Adrenal gland (tissue), 12 donors: ENCODE measurements around the gene TUBGCP2. TPM values are rescaled to one million over a fixed set of nuclear protein-coding genes. Genes with fewer than 3 reads are reported as not detected.

ENCODE experiments used
- DNase-seq, 7 donors: peaks; one replicate each; pipeline ENCODE4 v3.0.0-alpha.2; 2019 to 2020
- H3K27ac ChIP-seq, 5 donors: fragments of 200-600 bp; sonication (generic) in 4 of 5; 1 replicate in 3 of 5; 2 replicates in 2 of 5; pipeline versions ENCODE4 v1.5.1 to v1.8.0; 2016 to 2020; ENCODE audit warnings: mild to moderate bottlenecking in 1 of 5
- H3K27me3 ChIP-seq: fragments of 200-600 bp; 2 replicates; pipeline ENCODE4 v1.8.0; 2021
- H3K36me3 ChIP-seq, 2 donors: fragments of 200-600 bp; replicated peaks in 1 of 2; 1 replicate in 1 of 2; 2 replicates in 1 of 2; pipeline versions ENCODE4 v1.5.1 to v1.8.0; 2018 to 2022
- H3K4me1 ChIP-seq, 2 donors: fragments of 200-600 bp; replicated peaks in 1 of 2; 1 replicate in 1 of 2; 2 replicates in 1 of 2; pipeline versions ENCODE4 v1.5.1 to v1.8.0; 2018 to 2021
- H3K4me3 ChIP-seq, 4 donors: fragments of 200-600 bp; sonication (generic) in 3 of 4; one replicate each; pipeline ENCODE4 v1.5.1; 2016 to 2018
- H3K9me3 ChIP-seq, 3 donors: fragments of 200-600 bp; sonication (generic) in 1 of 3; replicated peaks in 1 of 3; 1 replicate in 2 of 3; 2 replicates in 1 of 3; pipeline versions ENCODE4 v1.5.1 to v1.8.0; 2016 to 2021
- CTCF ChIP-seq, 6 experiments: fragments of 450-650 bp in 4 of 6; fragments of 200-600 bp in 2 of 6; sonication (generic) in 1 of 6; IDR thresholded peaks; 1 replicate in 5 of 6; 2 replicates in 1 of 6; pipeline versions ENCODE4 v1.5.1 to v1.8.0; 2016 to 2021; ENCODE audit warnings: antibody characterized with exemption in 6 of 6, mild to moderate bottlenecking in 2 of 6, moderate library complexity in 1 of 6
- POLR2A ChIP-seq, 2 donors: fragments of 450-650 bp; IDR thresholded peaks; one replicate each; pipeline ENCODE4 v1.6.1; 2017; ENCODE audit warnings: antibody characterized with exemption in 2 of 2, mild to moderate bottlenecking in 2 of 2, moderate library complexity in 1 of 2
- WGBS, 4 donors: extraction: QIAGEN DNeasy Blood & Tissue Kit in 2 of 4; methylation state at CpG; one replicate each; pipeline versions ENCODE4 v1.1.5 to v1.1.7; 2013 to 2017; 5-methylcytosine and 5-hydroxymethylcytosine counted together
- intact Hi-C, 2 donors: fragments of 100-400 bp; cut with DNase I; formaldehyde crosslinking; loops; one replicate each; pipeline versions ENCODE4 v1.14.1 to v1.15.0; 2022 to 2023
- polyA plus RNA-seq, 3 donors: library from polyadenylated mRNA; stranded (reverse); fragments of 200-250 nt in 2 of 3; fragments of 350-450 nt in 1 of 3; fragmentation: Illumina TruSeq in 1 of 3; extraction: RNeasy Lipid Tissue Mini Kit (QIAGEN cat#74804) in 1 of 3; gene quantifications; one replicate each; pipeline ENCODE4 v1.2.3, GENCODE V29; 2013 to 2014
- total RNA-seq, 9 donors: library from RNA; depleted of rRNA in 4 of 9; stranded (reverse); fragments of >200 nt in 4 of 9; fragments of 120-200 nt in 1 of 9; fragmentation: NEBNext Ultra II Directional in 1 of 9; extraction: Animal tissue kit (Norgen Biotek cat#: 25700) in 1 of 9; gene quantifications; one replicate each; pipeline versions ENCODE4 v1.1.0 to v1.2.4, GENCODE V29; 2013 to 2023
- donor health status: healthy with polysubstance abuse.
- donor health status: Bipolar disorder and iron deficiency.
- donor health status: DM: yes; HTN: yes; CAD: no.
- donor health status: DM: no; HTN: no; CAD: no.
- donor health status: DM: no; HTN: no; CAD: no.
- donor health status: DM: yes; HTN: yes; CAD: no.

TUBGCP2 gene
- total and polyA plus RNA-seq, 12 donors, result 30.9 to 234 (median 62.0) TPM

GRCh38 chr10:133318494-133319127 is 9.9 kb upstream of the TUBGCP2 start:
- DNase-seq, result peak; percentile 55 to 83 (median 71)
- intact Hi-C loops, result loop anchor here in 1 of 2 donors (10.0 kb wide), 1 partner anchor 174 kb away; no protein-coding TSS in a partner anchor
- Histone ChIP-seq H3K4me3 (peak overlapping the region in 1 of 4 donors; percentile 42), H3K4me1 (no peaks in the 10 kb centered on the region), H3K9me3 (no peaks in the 10 kb centered on the region), H3K27ac (peak overlapping the region in 2 of 5 donors; percentile 41 to 49), H3K27me3 (no peaks in the 10 kb centered on the region), H3K36me3 (no peaks in the 10 kb centered on the region)
- WGBS, 4 donors, result 8 to 74% (median 13%) methylated on average over 5 to 51 of the region's 51 CpGs
- TF ChIP-seq CTCF (IDR thresholded peaks at IDR 0.05) (peak; percentile 56 to 80 (median 68)), POLR2A (IDR thresholded peaks at IDR 0.05) (no peak)

GRCh38 chr10:133316732-133317131 is 8.1 kb upstream of the TUBGCP2 start:
- intact Hi-C loops, result loop anchor here in 1 of 2 donors (10.0 kb wide), 1 partner anchor 172 kb away; no protein-coding TSS in a partner anchor
- Histone ChIP-seq H3K4me1 (no peaks in the 10 kb centered on the region), H3K36me3 (peaks cover 0 to 11% of the 10 kb centered on the region in 2 donors), H3K27ac (no peak overlapping the region), H3K9me3 (no peaks in the 10 kb centered on the region), H3K4me3 (no peak overlapping the region), H3K27me3 (no peaks in the 10 kb centered on the region)
- TF ChIP-seq CTCF (IDR thresholded peaks at IDR 0.05), result no peak
- TF ChIP-seq POLR2A (IDR thresholded peaks at IDR 0.05), result no peak
- 80 to 90% (median 85%) methylated on average over 3 to 7 of the region's 7 CpGs for WGBS, 4 donors
- DNase-seq, result no peak

- no peak for DNase-seq
- Histone ChIP-seq H3K36me3 (peaks cover 0 to 12% of the 10 kb centered on the region in 2 donors), H3K4me1 (no peaks in the 10 kb centered on the region), H3K4me3 (no peak overlapping the region), H3K27me3 (no peaks in the 10 kb centered on the region), H3K9me3 (no peaks in the 10 kb centered on the region), H3K27ac (no peak overlapping the region)
- 88 to 93% (median 90%) methylated on average over 3 to 9 of the region's 9 CpGs for WGBS, 4 donors
- intact Hi-C loops, result loop anchor here in 1 of 2 donors (10.0 kb wide), 1 partner anchor 171 kb away; no protein-coding TSS in a partner anchor
- TF ChIP-seq POLR2A (IDR thresholded peaks at IDR 0.05) (no peak), CTCF (IDR thresholded peaks at IDR 0.05) (no peak)
These were observed 7.6 kb upstream of the TUBGCP2 start for GRCh38 chr10:133316266-133316665.

- no peak overlapping the region for H3K4me3 ChIP-seq
- no peak for DNase-seq
- H3K36me3 ChIP-seq, result peaks cover 0 to 15% of the 10 kb centered on the region in 2 donors
- WGBS, 4 donors, result 87 to 90% (median 90%) methylated on average over 5 of the region's 5 CpGs
- intact Hi-C loops, result loop anchor here in 1 of 2 donors (10.0 kb wide), 1 partner anchor 171 kb away; no protein-coding TSS in a partner anchor
- H3K4me1 ChIP-seq, result no peaks in the 10 kb centered on the region
- TF ChIP-seq CTCF (IDR thresholded peaks at IDR 0.05) (no peak), POLR2A (IDR thresholded peaks at IDR 0.05) (no peak)
- H3K27me3 ChIP-seq, result no peaks in the 10 kb centered on the region
- no peaks in the 10 kb centered on the region for H3K9me3 ChIP-seq
- H3K27ac ChIP-seq, result no peak overlapping the region
These were observed 7.2 kb upstream of the TUBGCP2 start for GRCh38 chr10:133315847-133316246.
